ENCODE results near the gene DHFR.

GRCh38 chr5:80654391-80655230 lies at the start of gene DHFR, which contains the start of gene MSH3:
- peak in 2 of 4 experiments; percentile 19 to 52 for TF ChIP-seq CTCF (IDR thresholded peaks at IDR 0.05)
- peak; percentile 63 to 67 for TF ChIP-seq POLR2A (IDR thresholded peaks at IDR 0.05)
- no peak for TF ChIP-seq EP300 (IDR thresholded peaks at IDR 0.05)
- peak; percentile 2 for TF ChIP-seq POLR2AphosphoS5 (IDR thresholded peaks at IDR 0.05)
